Progenitor cell of endocrine pancreas (in vitro differentiated cells): ENCODE results near the gene TMED10. TPM values are rescaled to one million over a fixed set of nuclear protein-coding genes. Genes with fewer than 3 reads are reported as not detected.

Experiments
- DNase-seq: peaks from one replicate; pipeline ENCODE4 v3.0.0; 2021; ENCODE audit warnings: low spot score; ENCODE audit not compliant: unreplicated experiment
- H3K27ac Mint-ChIP-seq: 2 replicates; pipeline ENCODE4 v1.8.0; 2021; ENCODE audit warnings: mild to moderate bottlenecking, moderate library complexity, mixed read lengths
- H3K27me3 Mint-ChIP-seq: 2 replicates; pipeline ENCODE4 v1.8.0; 2021; ENCODE audit warnings: mixed read lengths
- H3K36me3 Mint-ChIP-seq: 2 replicates; pipeline ENCODE4 v1.8.0; 2022; ENCODE audit warnings: mixed read lengths; ENCODE audit not compliant: insufficient read depth
- H3K4me1 Mint-ChIP-seq: 2 replicates; pipeline ENCODE4 v1.8.0; 2021; ENCODE audit warnings: low read depth, mixed read lengths
- H3K4me3 Mint-ChIP-seq: 2 replicates; pipeline ENCODE4 v1.8.0; 2021; ENCODE audit warnings: low read depth, mild to moderate bottlenecking, moderate library complexity, mixed read lengths
- H3K9me3 Mint-ChIP-seq: 2 replicates; pipeline ENCODE4 v1.8.0; 2021; ENCODE audit warnings: low read depth, mixed read lengths
- CTCF ChIP-seq: fragments of 200-600 bp; sonication (generic); IDR thresholded peaks from one replicate; pipeline ENCODE4 v1.5.0; 2021; ENCODE audit warnings: antibody characterized with exemption, mild to moderate bottlenecking; ENCODE audit not compliant: unreplicated experiment
- long read RNA-seq: library from polyadenylated mRNA; unstranded; transcript quantifications from one replicate; pipeline ENCODE4 v2.0.0, GENCODE V29; 2020
- total RNA-seq: library from RNA; stranded (reverse); gene quantifications from 2 replicates; pipeline ENCODE4 v1.2.1, GENCODE V29; 2021

Gene TMED10
- total RNA-seq = 282 and 288 TPM in 2 replicates
- long read RNA-seq, full-length matches to known transcripts = 375 of 426 reads
- long read RNA-seq, partial matches to known transcripts = 3 of 426 reads
- long read RNA-seq, other reads (novel, unspliced or antisense) = 48 of 426 reads

DNA sequence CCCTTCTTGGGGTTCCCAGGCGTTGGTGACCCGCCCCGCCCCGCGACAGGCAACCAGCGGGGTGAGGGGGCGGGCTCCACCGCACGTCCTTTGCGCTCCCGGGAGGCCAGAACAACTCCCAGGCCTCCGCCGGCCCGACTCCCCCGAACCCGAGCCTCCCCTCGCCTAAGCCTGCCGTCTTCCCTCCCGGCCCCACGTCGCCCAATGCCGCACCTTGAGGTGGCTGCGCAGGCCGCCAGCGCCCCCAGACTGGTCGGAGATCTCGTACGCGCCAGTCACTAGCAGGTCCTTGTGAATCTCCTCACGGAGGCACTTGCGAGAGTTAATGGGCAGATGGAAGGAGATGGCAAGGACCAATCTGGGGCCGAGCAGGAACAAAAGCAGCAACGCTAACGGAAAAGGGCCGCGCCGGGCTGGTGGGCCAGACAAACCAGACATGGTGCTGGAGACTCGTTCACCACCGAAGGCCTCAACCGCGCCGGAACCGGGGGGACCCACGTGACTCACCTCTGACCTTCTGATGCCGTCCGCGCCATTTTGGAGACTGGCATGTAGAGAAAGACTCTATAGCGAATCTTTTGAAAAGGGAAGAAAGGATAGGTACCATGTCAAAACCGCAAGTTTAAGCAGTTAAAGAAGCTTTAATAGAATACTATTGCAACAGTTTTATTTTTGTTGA is at the start of gene TMED10:
Gene TMED10 (minus strand): TSS at position 471 of the 679 bp plus-strand sequence. CDS start 33 bp downstream, at position 438.
- peak; percentile 77 for DNase-seq
- Mint-ChIP-seq H3K27ac (peak within 1 kb of the TSS; percentile 98), H3K27me3 (peaks cover 3% of the 10 kb centered on the region), H3K4me3 (peak within 1 kb of the TSS; percentile 92), H3K36me3 (peaks cover 3% of the 10 kb centered on the region), H3K4me1 (peaks cover 14% of the 10 kb centered on the region), H3K9me3 (no peaks in the 10 kb centered on the region)
- TF ChIP-seq CTCF = peak; percentile 7

DNA sequence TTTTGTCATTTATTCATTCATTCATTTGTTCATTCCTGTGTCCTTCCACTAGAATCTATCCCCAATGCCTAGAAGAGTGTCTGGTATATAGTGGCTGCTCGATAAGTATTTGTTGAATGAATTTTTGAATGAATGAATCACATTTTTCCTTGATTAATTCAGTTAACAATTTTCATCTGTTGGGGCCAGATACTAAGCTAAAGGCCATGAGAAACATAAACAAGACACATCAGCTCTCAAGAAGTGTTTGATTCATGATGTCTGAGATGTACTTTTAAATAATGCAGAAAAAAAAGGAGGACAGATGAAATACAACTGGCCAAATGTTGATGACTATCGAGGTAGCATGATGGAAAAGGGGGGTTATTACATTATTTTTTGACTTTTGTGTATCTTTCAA is 48.1 kb upstream of the TMED10 start:
- H3K27ac Mint-ChIP-seq = no peak overlapping the region
- H3K36me3 Mint-ChIP-seq = no peaks in the 10 kb centered on the region
- DNase-seq = no peak
- no peak overlapping the region for H3K4me3 Mint-ChIP-seq
- H3K9me3 Mint-ChIP-seq = no peaks in the 10 kb centered on the region
- H3K27me3 Mint-ChIP-seq = no peaks in the 10 kb centered on the region
- no peak for TF ChIP-seq CTCF
- peaks cover 37% of the 10 kb centered on the region for H3K4me1 Mint-ChIP-seq

DNA sequence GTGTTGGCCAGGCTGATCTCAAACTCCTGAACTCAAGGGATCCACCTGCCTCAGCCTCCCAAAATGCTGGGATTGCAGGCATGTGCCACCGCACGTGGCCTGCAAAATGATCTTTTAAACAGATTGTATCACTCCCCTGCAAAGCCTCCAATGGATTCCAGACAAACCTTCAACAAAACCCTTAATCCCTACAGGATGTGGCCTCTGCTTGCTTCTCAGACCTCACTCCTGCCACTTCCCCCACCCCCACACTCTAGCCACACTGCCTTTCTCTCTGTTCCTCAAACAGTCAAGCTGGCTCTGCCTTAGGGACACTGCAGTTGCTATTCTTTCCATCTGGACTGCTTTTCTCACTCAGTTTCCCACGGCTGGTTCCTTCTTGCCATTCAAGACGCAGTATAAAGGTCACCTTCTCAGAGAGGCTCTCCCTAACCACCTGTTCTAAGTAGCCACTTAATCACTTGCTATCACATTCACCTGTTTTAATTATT is 47.3 kb upstream of the TMED10 start:
- no peaks in the 10 kb centered on the region for H3K9me3 Mint-ChIP-seq
- no peak for TF ChIP-seq CTCF
- H3K27ac Mint-ChIP-seq = peak overlapping the region; percentile 92
- H3K36me3 Mint-ChIP-seq = no peaks in the 10 kb centered on the region
- H3K27me3 Mint-ChIP-seq = no peaks in the 10 kb centered on the region
- H3K4me1 Mint-ChIP-seq = peaks cover 30% of the 10 kb centered on the region
- peak; percentile 21 for DNase-seq
- H3K4me3 Mint-ChIP-seq = peak overlapping the region; percentile 20

GRCh38 chr14:75222208-75222701 is 45.8 kb upstream of the TMED10 start:
- Mint-ChIP-seq H3K36me3 (no peaks in the 10 kb centered on the region), H3K4me3 (no peak overlapping the region), H3K27me3 (peaks cover 6% of the 10 kb centered on the region), H3K9me3 (no peaks in the 10 kb centered on the region), H3K27ac (peak overlapping the region; percentile 76), H3K4me1 (peaks cover 25% of the 10 kb centered on the region)
- DNase-seq = no peak
- no peak for TF ChIP-seq CTCF

- Mint-ChIP-seq H3K9me3 (no peaks in the 10 kb centered on the region), H3K27me3 (peaks cover 6% of the 10 kb centered on the region), H3K4me3 (no peak overlapping the region), H3K4me1 (peaks cover 23% of the 10 kb centered on the region), H3K27ac (peak overlapping the region; percentile 76), H3K36me3 (no peaks in the 10 kb centered on the region)
- no peak for TF ChIP-seq CTCF
- DNase-seq = no peak
Observed at GRCh38 chr14:75221797-75222196, 45.4 kb upstream of the TMED10 start.
